Esophagus (tissue), 2 donors: ENCODE measurements around the gene GRAMD4. TPM values are rescaled to one million over a fixed set of nuclear protein-coding genes. Genes with fewer than 3 reads are reported as not detected.

Source experiments
- H3K27ac ChIP-seq, 2 donors: one replicate each; pipeline ENCODE4 v1.5.1; 2013; ENCODE audit warnings: low read depth in 2 of 2, mild to moderate bottlenecking in 2 of 2, inconsistent platforms in 1 of 2, low read length in 1 of 2, moderate library complexity in 1 of 2
- H3K27me3 ChIP-seq, 2 donors: one replicate each; pipeline ENCODE4 v1.6.1; 2013; ENCODE audit warnings: low read length in 2 of 2, control low read depth in 1 of 2, mild to moderate bottlenecking in 1 of 2; ENCODE audit not compliant: insufficient read depth in 2 of 2, control insufficient read depth in 1 of 2
- H3K36me3 ChIP-seq, 2 donors: one replicate each; pipeline ENCODE4 v1.6.1; 2013; ENCODE audit warnings: low read length in 1 of 2; ENCODE audit not compliant: control insufficient read depth in 2 of 2, insufficient read depth in 2 of 2
- H3K4me1 ChIP-seq, 2 donors: one replicate each; pipeline ENCODE4 v1.6.1; 2013; ENCODE audit warnings: low read length in 1 of 2; ENCODE audit not compliant: control insufficient read depth in 2 of 2, insufficient read depth in 2 of 2
- H3K4me3 ChIP-seq, 2 donors: one replicate each; pipeline ENCODE4 v1.5.1; 2013; ENCODE audit warnings: low read length in 2 of 2, mild to moderate bottlenecking in 2 of 2, low read depth in 1 of 2, moderate library complexity in 1 of 2
- H3K9me3 ChIP-seq, 2 donors: one replicate each; pipeline ENCODE4 v1.6.1; 2013; ENCODE audit warnings: mild to moderate bottlenecking in 2 of 2, low read depth in 1 of 2, low read length in 1 of 2, moderate library complexity in 1 of 2; ENCODE audit not compliant: control insufficient read depth in 2 of 2, insufficient read depth in 1 of 2
- WGBS, 2 donors: extraction: QIAGEN DNeasy Blood & Tissue Kit; methylation state at CpG; one replicate each; pipeline ENCODE4 v1.1.7; 2013; 5-methylcytosine and 5-hydroxymethylcytosine counted together
- polyA plus RNA-seq, 2 donors: library from polyadenylated mRNA; stranded (reverse); fragments of 200-250 nt; gene quantifications; one replicate each; pipeline ENCODE4 v1.2.3, GENCODE V29; 2013
- donor health status: healthy with polysubstance abuse.
- donor health status: Bipolar disorder and iron deficiency.

The GRAMD4 gene
- polyA plus RNA-seq, 2 donors = 15.6 to 18.0 TPM

- Histone ChIP-seq H3K9me3 (no peaks in the 10 kb centered on the region), H3K27me3 (no peaks in the 10 kb centered on the region), H3K27ac (peak overlapping the region; percentile 41 to 54), H3K4me1 (peaks cover 4 to 27% of the 10 kb centered on the region in 2 donors), H3K36me3 (no peaks in the 10 kb centered on the region), H3K4me3 (no peak overlapping the region)
- WGBS, 2 donors = 59 to 67% methylated on average over 10 of the region's 10 CpGs
These were observed 24.1 kb upstream of the GRAMD4 start for GRCh38 chr22:46596032-46596441.

- H3K27ac ChIP-seq = peak overlapping the region; percentile 73 to 86
- H3K9me3 ChIP-seq = no peaks in the 10 kb centered on the region
- H3K4me3 ChIP-seq = no peak overlapping the region
- WGBS, 2 donors = 49 to 55% methylated on average over 7 of the region's 7 CpGs
- H3K36me3 ChIP-seq = no peaks in the 10 kb centered on the region
- H3K4me1 ChIP-seq = peaks cover 4 to 26% of the 10 kb centered on the region in 2 donors
- H3K27me3 ChIP-seq = no peaks in the 10 kb centered on the region
These were observed 23.4 kb upstream of the GRAMD4 start for GRCh38 chr22:46596819-46597218.

GRCh38 chr22:46598224-46598623, 22.0 kb upstream of the GRAMD4 start:
- no peaks in the 10 kb centered on the region for H3K27me3 ChIP-seq
- peaks cover 4 to 24% of the 10 kb centered on the region in 2 donors for H3K4me1 ChIP-seq
- H3K27ac ChIP-seq = peak overlapping the region; percentile 73 to 91
- H3K4me3 ChIP-seq = peak overlapping the region in 1 of 2 donors; percentile 23
- no peaks in the 10 kb centered on the region for H3K9me3 ChIP-seq
- no peaks in the 10 kb centered on the region for H3K36me3 ChIP-seq
- WGBS, 2 donors = 70% methylated on average over 7 of the region's 7 CpGs

GRCh38 chr22:46598737-46599424, 21.3 kb upstream of the GRAMD4 start:
- Histone ChIP-seq H3K4me1 (peaks cover 4 to 24% of the 10 kb centered on the region in 2 donors), H3K4me3 (peak overlapping the region in 1 of 2 donors; percentile 23), H3K27me3 (no peaks in the 10 kb centered on the region), H3K27ac (peak overlapping the region; percentile 73 to 91), H3K9me3 (no peaks in the 10 kb centered on the region), H3K36me3 (no peaks in the 10 kb centered on the region)
- 76 to 79% methylated on average over 18 of the region's 18 CpGs for WGBS, 2 donors

GRCh38 chr22:46600273-46600796, 19.9 kb upstream of the GRAMD4 start:
- no peaks in the 10 kb centered on the region for H3K27me3 ChIP-seq
- WGBS, 2 donors = 78 to 83% methylated on average over 15 of the region's 15 CpGs
- H3K9me3 ChIP-seq = no peaks in the 10 kb centered on the region
- no peak overlapping the region for H3K27ac ChIP-seq
- no peak overlapping the region for H3K4me3 ChIP-seq
- H3K36me3 ChIP-seq = no peaks in the 10 kb centered on the region
- peaks cover 4 to 23% of the 10 kb centered on the region in 2 donors for H3K4me1 ChIP-seq

- 86 to 90% methylated on average over 15 of the region's 15 CpGs for WGBS, 2 donors
- peaks cover 4 to 12% of the 10 kb centered on the region in 2 donors for H3K4me1 ChIP-seq
- no peak overlapping the region for H3K27ac ChIP-seq
- no peaks in the 10 kb centered on the region for H3K36me3 ChIP-seq
- H3K27me3 ChIP-seq = no peaks in the 10 kb centered on the region
- no peaks in the 10 kb centered on the region for H3K9me3 ChIP-seq
- no peak overlapping the region for H3K4me3 ChIP-seq
These were observed 18.2 kb upstream of the GRAMD4 start for GRCh38 chr22:46602025-46602424.

- 65 to 67% methylated on average over 8 of the region's 8 CpGs for WGBS, 2 donors
- Histone ChIP-seq H3K27ac (no peak overlapping the region), H3K36me3 (no peaks in the 10 kb centered on the region), H3K9me3 (no peaks in the 10 kb centered on the region), H3K4me1 (peaks cover 0 to 15% of the 10 kb centered on the region in 2 donors), H3K27me3 (no peaks in the 10 kb centered on the region), H3K4me3 (no peak overlapping the region)
These were observed 15.9 kb upstream of the GRAMD4 start for GRCh38 chr22:46604306-46604690.

GRCh38 chr22:46605117-46605516, 15.1 kb upstream of the GRAMD4 start:
- Histone ChIP-seq H3K27ac (no peak overlapping the region), H3K4me1 (peaks cover 0 to 19% of the 10 kb centered on the region in 2 donors), H3K4me3 (no peak overlapping the region), H3K9me3 (no peaks in the 10 kb centered on the region), H3K27me3 (no peaks in the 10 kb centered on the region), H3K36me3 (no peaks in the 10 kb centered on the region)
- WGBS, 2 donors = 97 to 98% methylated on average over 6 of the region's 6 CpGs

GRCh38 chr22:46606886-46607285, 13.3 kb upstream of the GRAMD4 start:
- Histone ChIP-seq H3K36me3 (no peaks in the 10 kb centered on the region), H3K27me3 (no peaks in the 10 kb centered on the region), H3K4me1 (peaks cover 0 to 24% of the 10 kb centered on the region in 2 donors), H3K27ac (no peak overlapping the region), H3K9me3 (no peaks in the 10 kb centered on the region), H3K4me3 (no peak overlapping the region)
- 73 to 74% methylated on average over 9 of the region's 9 CpGs for WGBS, 2 donors
